DND-41 (cell line): ENCODE results near the gene MTM1.
A peak's percentile ranks its signal among the peaks of the same experiment; 100 is the strongest.

Experiments
- ATAC-seq: fragments of 200-7000 bp; cut with Tn5 transposase; 3 replicates; pipeline ENCODE4 v1.9.1; 2021; ENCODE audit warnings: low read depth; ENCODE audit not compliant: insufficient read depth
- DNase-seq: peaks from one replicate; pipeline ENCODE4 v3.0.0-alpha.2; 2020
- H2AFZ ChIP-seq: 2 replicates; pipeline ENCODE4 v1.6.0; 2012; ENCODE audit warnings: low read depth, low read length
- H3K27ac ChIP-seq: 2 replicates; pipeline ENCODE4 v1.5.1; 2012; ENCODE audit warnings: low read length, inconsistent platforms
- H3K27me3 ChIP-seq: fragments of 200-600 bp; sonication (generic); 2 replicates; pipeline ENCODE4 v1.6.0; 2012; ENCODE audit warnings: low read length, mild to moderate bottlenecking, inconsistent platforms; ENCODE audit not compliant: insufficient read depth, poor library complexity
- H3K36me3 ChIP-seq: 2 replicates; pipeline ENCODE4 v1.5.1; 2012; ENCODE audit warnings: low read length, inconsistent platforms; ENCODE audit not compliant: insufficient read depth
- H3K4me1 ChIP-seq: 2 replicates; pipeline ENCODE4 v1.5.1; 2012; ENCODE audit warnings: mild to moderate bottlenecking, low read length; ENCODE audit not compliant: insufficient read depth
- H3K4me2 ChIP-seq: 2 replicates; pipeline ENCODE4 v1.6.0; 2012; ENCODE audit warnings: mild to moderate bottlenecking, moderate library complexity, low read length, inconsistent platforms; ENCODE audit not compliant: insufficient read depth
- H3K4me3 ChIP-seq, 2 experiments: fragments of 200-600 bp in 1 of 2; shearing (Covaris generic) in 1 of 2; 2 replicates each; pipeline ENCODE4 v1.5.1; 2012 to 2016; ENCODE audit warnings: inconsistent platforms in 2 of 2, low read length in 2 of 2, mild to moderate bottlenecking in 2 of 2, low read depth in 1 of 2, moderate library complexity in 1 of 2
- H3K79me2 ChIP-seq: 2 replicates; pipeline ENCODE4 v1.6.0; 2012; ENCODE audit warnings: low read length, inconsistent platforms; ENCODE audit not compliant: insufficient read depth
- H3K9ac ChIP-seq: 2 replicates; pipeline ENCODE4 v1.6.0; 2012; ENCODE audit warnings: low read depth, mild to moderate bottlenecking, inconsistent platforms, low read length, moderate library complexity
- H3K9me3 ChIP-seq: 2 replicates; pipeline ENCODE4 v1.5.1; 2012; ENCODE audit warnings: low read length, moderate library complexity, mild to moderate bottlenecking, inconsistent platforms; ENCODE audit not compliant: insufficient read depth, severe bottlenecking
- H4K20me1 ChIP-seq: 2 replicates; pipeline ENCODE4 v1.6.0; 2012; ENCODE audit warnings: low read length; ENCODE audit not compliant: insufficient read depth
- EZH2 ChIP-seq: IDR thresholded peaks from 3 replicates; pipeline ENCODE4 v1.6.1; 2012; ENCODE audit warnings: borderline replicate concordance, low read depth, mild to moderate bottlenecking, moderate library complexity, low read length, inconsistent platforms; ENCODE audit not compliant: severe bottlenecking
- TF ChIP-seq, protein P1 (sequence below): IDR thresholded peaks from 2 replicates; pipeline ENCODE4 v1.5.1; 2012; ENCODE audit warnings: borderline replicate concordance, low read length, moderate library complexity, mild to moderate bottlenecking; ENCODE audit not compliant: poor library complexity, severe bottlenecking; ENCODE audit errors: extremely low read depth

Gene MTM1

DNA sequence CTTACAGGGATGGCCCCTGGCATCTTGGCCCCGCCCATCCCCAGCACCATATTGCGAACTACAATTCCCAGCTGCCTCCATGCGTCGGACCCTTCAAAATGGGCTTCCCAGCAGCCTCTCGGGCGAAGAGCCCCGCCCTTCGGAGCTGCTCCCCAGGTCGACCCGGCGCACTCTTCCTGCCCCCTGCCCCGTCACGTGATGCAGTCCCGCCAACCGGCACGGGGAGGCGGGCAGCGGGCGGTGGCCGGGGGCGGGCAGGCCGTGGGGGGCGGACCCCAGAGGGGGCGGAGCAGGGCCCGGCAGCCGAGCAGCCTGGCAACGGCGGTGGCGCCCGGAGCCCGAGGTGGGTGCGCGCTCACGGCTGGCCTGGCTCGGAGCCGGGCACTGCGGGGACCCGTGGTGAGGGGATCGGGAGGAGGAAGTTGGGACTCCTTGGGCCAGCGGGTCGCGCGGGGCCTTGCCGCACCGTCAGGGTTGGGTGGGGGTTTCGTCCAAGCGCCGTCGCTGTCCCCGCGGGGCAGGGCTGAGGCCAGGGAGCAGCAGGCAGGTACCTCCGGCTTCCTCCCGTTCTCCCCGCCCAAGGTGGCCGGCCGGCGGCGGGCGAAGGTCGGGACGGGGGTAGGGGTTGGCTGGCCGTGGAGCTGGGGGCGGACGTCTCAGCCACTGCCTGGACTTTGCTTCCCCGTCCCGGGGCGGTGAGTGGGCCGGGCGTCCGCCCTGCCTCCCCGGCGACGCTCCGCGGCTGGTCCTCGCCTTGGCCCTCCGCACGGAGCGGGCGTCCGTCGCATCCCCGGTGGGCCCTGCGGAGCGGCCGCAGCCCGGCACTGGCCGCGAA, at the start of gene MTM1:
Gene MTM1 (plus strand): TSS at position 302 of the 835 bp plus-strand sequence. CDS start 23,994 bp downstream, outside the sequence.
- DNase-seq (peak; percentile 95), ATAC-seq (peak; percentile 89)
- Histone ChIP-seq H3K9me3 (no peaks in the 10 kb centered on the region), H2AFZ (peak within 1 kb of the TSS; percentile 79), H4K20me1 (no peaks in the 10 kb centered on the region; the same call in 1 of the 2 replicates), H3K4me2 (peak within 1 kb of the TSS; percentile 77), H3K79me2 (peaks cover 44% of the 10 kb centered on the region), H3K36me3 (no peaks in the 10 kb centered on the region), H3K4me3 (peak within 1 kb of the TSS; percentile 59 to 87), H3K9ac (peak within 1 kb of the TSS; percentile 78), H3K27ac (peak within 1 kb of the TSS; percentile 86), H3K4me1 (peaks cover 44% of the 10 kb centered on the region), H3K27me3 (no peaks in the 10 kb centered on the region)
- TF ChIP-seq EZH2 = no peak
- TF ChIP-seq, protein P1, sequence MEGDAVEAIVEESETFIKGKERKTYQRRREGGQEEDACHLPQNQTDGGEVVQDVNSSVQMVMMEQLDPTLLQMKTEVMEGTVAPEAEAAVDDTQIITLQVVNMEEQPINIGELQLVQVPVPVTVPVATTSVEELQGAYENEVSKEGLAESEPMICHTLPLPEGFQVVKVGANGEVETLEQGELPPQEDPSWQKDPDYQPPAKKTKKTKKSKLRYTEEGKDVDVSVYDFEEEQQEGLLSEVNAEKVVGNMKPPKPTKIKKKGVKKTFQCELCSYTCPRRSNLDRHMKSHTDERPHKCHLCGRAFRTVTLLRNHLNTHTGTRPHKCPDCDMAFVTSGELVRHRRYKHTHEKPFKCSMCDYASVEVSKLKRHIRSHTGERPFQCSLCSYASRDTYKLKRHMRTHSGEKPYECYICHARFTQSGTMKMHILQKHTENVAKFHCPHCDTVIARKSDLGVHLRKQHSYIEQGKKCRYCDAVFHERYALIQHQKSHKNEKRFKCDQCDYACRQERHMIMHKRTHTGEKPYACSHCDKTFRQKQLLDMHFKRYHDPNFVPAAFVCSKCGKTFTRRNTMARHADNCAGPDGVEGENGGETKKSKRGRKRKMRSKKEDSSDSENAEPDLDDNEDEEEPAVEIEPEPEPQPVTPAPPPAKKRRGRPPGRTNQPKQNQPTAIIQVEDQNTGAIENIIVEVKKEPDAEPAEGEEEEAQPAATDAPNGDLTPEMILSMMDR = no peak

DNA sequence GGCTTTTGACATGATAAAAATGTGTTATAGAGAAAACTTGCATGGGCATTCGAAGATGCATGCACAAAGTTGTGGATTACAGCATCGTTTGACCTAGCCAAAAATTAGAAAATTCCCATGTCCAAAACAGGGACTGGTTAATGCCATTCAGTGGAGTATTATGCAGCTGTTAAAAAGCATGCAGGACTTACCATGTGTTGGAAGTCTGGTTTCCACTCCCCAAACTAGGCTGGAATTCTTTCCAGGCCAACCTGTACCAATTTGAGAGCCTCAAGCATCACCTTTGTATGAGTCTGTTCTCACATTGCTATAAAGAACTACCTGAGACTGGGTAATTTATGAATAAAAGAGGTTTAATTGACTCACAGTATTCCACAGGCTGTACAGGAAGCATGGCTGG, 45.9 kb upstream of the MTM1 start:
- H3K4me2 ChIP-seq = no peak overlapping the region
- H3K9ac ChIP-seq = no peak overlapping the region
- no peak overlapping the region for H3K4me3 ChIP-seq
- no peaks in the 10 kb centered on the region for H3K9me3 ChIP-seq
- H3K36me3 ChIP-seq = no peaks in the 10 kb centered on the region
- no peaks in the 10 kb centered on the region for H4K20me1 ChIP-seq
- no peaks in the 10 kb centered on the region for H3K27me3 ChIP-seq
- H3K27ac ChIP-seq = no peak overlapping the region
- no peak overlapping the region for H2AFZ ChIP-seq
- DNase-seq (no peak), ATAC-seq (no peak)
- H3K79me2 ChIP-seq = no peaks in the 10 kb centered on the region
- TF ChIP-seq EZH2 = no peak
- TF ChIP-seq, protein P1 = no peak
- H3K4me1 ChIP-seq = no peaks in the 10 kb centered on the region

DNA sequence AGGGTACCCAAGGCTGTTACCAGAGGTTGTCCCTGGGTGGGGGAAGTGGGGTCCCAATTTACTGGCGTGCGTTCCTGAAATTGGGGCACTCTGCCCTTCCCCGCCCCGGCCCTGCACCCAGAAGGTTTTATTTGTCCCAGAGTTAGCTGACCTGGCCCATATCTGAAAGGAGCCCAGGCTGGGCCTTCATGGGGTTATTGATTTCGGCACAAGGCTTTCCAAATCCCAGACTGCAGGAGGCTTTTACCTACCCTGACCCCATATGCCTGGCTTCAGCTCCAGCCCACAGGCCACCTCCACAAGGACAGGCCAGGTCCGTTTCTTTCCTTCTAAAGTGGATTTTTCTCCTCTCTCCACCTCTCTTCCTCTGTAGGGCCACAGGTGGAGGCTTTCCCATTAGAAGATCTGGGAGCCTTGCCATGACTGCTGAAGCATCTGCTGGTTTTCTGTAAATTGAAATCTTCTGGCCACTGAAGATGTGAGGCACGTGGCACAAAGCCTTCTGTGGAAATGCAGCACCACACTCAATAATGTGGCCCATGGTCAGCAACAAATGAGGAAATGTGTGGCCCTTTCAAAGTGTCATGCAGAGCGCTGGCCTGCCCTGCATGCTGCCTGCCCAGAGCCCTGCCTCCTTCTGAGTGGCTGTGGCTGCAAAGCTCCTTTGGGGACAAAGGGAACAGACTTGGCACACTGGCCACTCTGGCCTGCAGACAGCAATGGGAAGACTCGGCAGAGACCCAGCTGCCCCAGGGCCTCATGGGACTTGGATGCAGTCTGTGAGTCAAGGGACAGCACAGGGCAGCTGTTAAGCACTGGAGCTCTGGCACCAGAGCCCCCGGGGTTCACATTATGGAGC, 43.1 kb upstream of the MTM1 start:
- Histone ChIP-seq H3K9ac (no peak overlapping the region), H3K27ac (no peak overlapping the region), H3K9me3 (no peaks in the 10 kb centered on the region), H3K36me3 (no peaks in the 10 kb centered on the region), H3K79me2 (no peaks in the 10 kb centered on the region), H3K4me3 (no peak overlapping the region), H3K4me1 (no peaks in the 10 kb centered on the region), H4K20me1 (no peaks in the 10 kb centered on the region), H2AFZ (no peak overlapping the region), H3K4me2 (no peak overlapping the region), H3K27me3 (no peaks in the 10 kb centered on the region)
- DNase-seq (no peak), ATAC-seq (no peak)
- TF ChIP-seq, protein P1 = no peak
- no peak for TF ChIP-seq EZH2
